ENCODE data around the gene PRAMEF18.
"Not testable (repeated sequence)": the region's sequence is repeated elsewhere in the genome, so short reads cannot be mapped to it uniquely, and the experiment has no call there.

PRAMEF18 gene

DNA sequence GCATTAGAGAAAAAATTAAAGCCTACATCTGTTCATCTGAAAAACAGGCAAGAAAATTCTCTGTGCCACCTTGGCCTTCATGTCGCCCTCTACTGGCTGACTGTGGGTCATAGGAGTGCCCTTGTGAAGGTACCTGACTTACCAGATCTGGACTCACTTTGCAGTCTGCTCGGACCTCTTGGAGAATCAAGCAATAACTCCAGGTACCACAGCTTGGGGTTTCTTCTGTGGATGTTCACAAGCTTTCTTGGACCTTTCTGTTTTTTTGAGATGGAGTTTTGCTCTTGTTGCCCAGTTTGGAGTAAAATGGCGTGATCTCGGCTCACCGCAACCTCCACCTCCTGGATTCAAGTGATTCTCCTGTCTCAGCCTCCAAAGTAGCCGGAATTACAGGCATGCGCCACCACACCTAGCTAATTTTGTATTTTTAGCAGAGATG lies 2.4 kb upstream of the PRAMEF18 start:
- Histone ChIP-seq H3K4me1 (ENCODE audit: insufficient read depth, low read length, severe bottlenecking) (no peaks in the 10 kb centered on the region), H2AFZ (ENCODE audit: low read length) (no peak overlapping the region), H3K9me3 (ENCODE audit: low read length) (no peaks in the 10 kb centered on the region), H3K27me3 (ENCODE audit: insufficient read depth, low read length) (no peaks in the 10 kb centered on the region), H3K9ac (ENCODE audit: low read length) (no peak overlapping the region), H3K9me2 (ENCODE audit: low read depth, low read length) (no peaks in the 10 kb centered on the region), H3K4me3 (ENCODE audit: low read depth, low read length, poor library complexity, severe bottlenecking) (no peak overlapping the region), H4K20me1 (ENCODE audit: insufficient read depth, low read length) (no peaks in the 10 kb centered on the region), H3F3A (ENCODE audit: insufficient read depth, low read length) (no peaks in the 10 kb centered on the region), H3K36me3 (ENCODE audit: insufficient read depth, low read length) (no peaks in the 10 kb centered on the region), H3K79me2 (ENCODE audit: insufficient read depth, low read length) (no peaks in the 10 kb centered on the region), H3K4me2 (ENCODE audit: low read length) (no peak overlapping the region), H3K27ac (ENCODE audit: low read depth, low read length, poor library complexity, severe bottlenecking) (no peak overlapping the region)
- no peak for TF ChIP-seq EZH2 (IDR thresholded peaks at IDR 0.05; ENCODE audit: borderline replicate concordance, low read length)
- TF ChIP-seq CTCF (IDR thresholded peaks at IDR 0.05; ENCODE audit: low read length), result peak; percentile 57

DNA sequence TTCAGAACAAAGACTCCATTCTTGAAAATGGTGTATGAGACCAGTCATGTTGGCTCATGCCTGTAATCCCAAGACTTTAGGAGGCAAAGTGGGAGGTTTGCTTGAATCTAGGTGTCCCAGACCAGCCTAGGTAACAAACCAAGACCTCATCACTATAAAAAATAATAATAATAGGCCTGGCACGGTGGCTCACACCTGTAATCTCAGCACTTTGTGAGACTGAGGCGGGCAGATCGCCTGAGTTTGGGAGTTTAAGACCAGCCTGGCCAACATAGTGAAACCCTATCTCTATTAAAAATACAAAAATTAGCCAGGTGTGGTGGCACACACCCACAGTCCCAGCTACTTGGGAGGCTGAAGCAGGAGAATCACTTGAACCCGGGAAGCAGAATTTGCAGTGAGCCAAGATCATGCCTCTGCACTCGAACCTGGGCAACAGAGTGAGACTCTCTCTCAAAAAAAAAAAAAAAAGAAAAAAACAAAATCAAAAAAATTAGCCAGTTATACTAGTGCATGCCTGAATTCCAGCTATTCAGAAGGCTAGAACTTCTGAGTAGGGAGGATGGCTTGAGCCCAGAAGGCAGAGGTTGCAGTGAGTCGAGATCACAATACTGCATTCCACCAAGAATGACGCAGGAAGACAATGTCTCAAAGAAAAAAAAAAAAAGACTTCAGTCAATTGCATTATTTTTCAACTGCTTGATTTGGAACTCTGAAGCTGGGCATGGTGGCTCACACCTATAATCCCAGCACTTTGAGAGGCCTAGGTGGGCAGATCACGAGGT lies 1.5 kb upstream of the PRAMEF18 start:
- not testable (repeated sequence) for H3K9me3 ChIP-seq (ENCODE audit: low read length); H3K27ac ChIP-seq (ENCODE audit: low read depth, low read length, poor library complexity, severe bottlenecking); H3K9me2 ChIP-seq (ENCODE audit: low read depth, low read length); H3K4me1 ChIP-seq (ENCODE audit: insufficient read depth, low read length, severe bottlenecking); H4K20me1 ChIP-seq (ENCODE audit: insufficient read depth, low read length); H3K4me2 ChIP-seq (ENCODE audit: low read length); H3K36me3 ChIP-seq (ENCODE audit: insufficient read depth, low read length); H2AFZ ChIP-seq (ENCODE audit: low read length); H3F3A ChIP-seq (ENCODE audit: insufficient read depth, low read length); H3K27me3 ChIP-seq (ENCODE audit: insufficient read depth, low read length); H3K9ac ChIP-seq (ENCODE audit: low read length); H3K79me2 ChIP-seq (ENCODE audit: insufficient read depth, low read length); H3K4me3 ChIP-seq (ENCODE audit: low read depth, low read length, poor library complexity, severe bottlenecking)

DNA sequence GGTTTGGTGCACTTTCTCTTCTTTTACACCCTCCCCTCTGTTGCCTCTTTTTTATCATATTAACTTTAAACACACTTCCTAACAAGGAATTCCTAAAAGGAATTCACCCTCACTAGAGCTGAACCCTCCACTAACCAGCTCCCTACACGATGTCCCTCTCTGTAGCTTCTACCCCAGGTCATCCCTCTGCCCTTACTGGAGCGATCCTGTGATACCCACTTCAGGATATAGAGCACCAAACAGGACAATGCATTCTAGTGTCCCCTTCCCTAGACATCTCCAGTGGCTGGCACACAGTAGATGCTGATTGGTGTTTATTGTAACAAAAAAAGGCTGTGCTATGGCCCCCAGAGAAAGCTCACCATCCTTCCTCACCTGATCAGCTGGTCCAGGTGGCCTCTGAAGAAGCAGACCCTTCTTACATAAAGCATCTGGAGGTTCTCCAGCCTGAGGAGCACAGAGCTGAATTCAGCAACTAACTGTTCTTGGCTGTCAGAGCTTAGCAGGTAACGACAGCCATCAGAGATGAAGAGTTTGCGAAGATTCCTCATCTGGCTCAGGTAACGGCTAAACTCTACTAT lies 1.4 kb downstream of the PRAMEF18 start:
- H4K20me1 ChIP-seq (ENCODE audit: insufficient read depth, low read length), result no peaks in the 10 kb centered on the region
- H3K4me2 ChIP-seq (ENCODE audit: low read length), result no peak overlapping the region
- H3K9ac ChIP-seq (ENCODE audit: low read length), result no peak overlapping the region
- no peak overlapping the region for H2AFZ ChIP-seq (ENCODE audit: low read length)
- H3F3A ChIP-seq (ENCODE audit: insufficient read depth, low read length), result no peaks in the 10 kb centered on the region
- H3K4me3 ChIP-seq (ENCODE audit: low read depth, low read length, poor library complexity, severe bottlenecking), result no peak overlapping the region
- no peaks in the 10 kb centered on the region for H3K9me2 ChIP-seq (ENCODE audit: low read depth, low read length)
- H3K79me2 ChIP-seq (ENCODE audit: insufficient read depth, low read length), result no peaks in the 10 kb centered on the region
- TF ChIP-seq EZH2 (IDR thresholded peaks at IDR 0.05; ENCODE audit: borderline replicate concordance, low read length) (no peak), CTCF (IDR thresholded peaks at IDR 0.05; ENCODE audit: low read length) (no peak)
- H3K4me1 ChIP-seq (ENCODE audit: insufficient read depth, low read length, severe bottlenecking), result no peaks in the 10 kb centered on the region
- no peaks in the 10 kb centered on the region for H3K27me3 ChIP-seq (ENCODE audit: insufficient read depth, low read length)
- H3K9me3 ChIP-seq (ENCODE audit: low read length), result no peaks in the 10 kb centered on the region
- H3K27ac ChIP-seq (ENCODE audit: low read depth, low read length, poor library complexity, severe bottlenecking), result no peak overlapping the region
- no peaks in the 10 kb centered on the region for H3K36me3 ChIP-seq (ENCODE audit: insufficient read depth, low read length)

DNA sequence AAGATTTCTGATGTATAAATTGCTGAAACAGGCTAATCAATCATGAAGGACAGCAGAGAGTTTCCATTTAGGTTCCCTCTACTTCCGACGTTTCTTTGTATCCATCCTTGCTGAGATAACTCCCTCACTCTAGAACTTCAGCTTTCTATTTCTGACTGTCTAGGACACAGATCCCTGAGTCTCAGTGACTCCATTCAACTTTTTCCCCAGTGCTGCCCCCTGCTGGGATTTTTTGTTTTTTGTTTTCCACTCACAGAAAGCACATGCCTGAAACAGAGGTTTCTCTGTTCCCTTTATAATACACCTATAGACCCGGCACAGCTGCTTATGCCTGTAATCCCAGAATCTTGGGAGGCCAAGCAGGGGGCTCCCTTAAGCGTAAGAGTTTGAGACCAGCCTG lies 3.2 kb downstream of the PRAMEF18 start:
- H3F3A ChIP-seq (ENCODE audit: insufficient read depth, low read length); H3K79me2 ChIP-seq (ENCODE audit: insufficient read depth, low read length); H3K4me3 ChIP-seq (ENCODE audit: low read depth, low read length, poor library complexity, severe bottlenecking); H3K9me2 ChIP-seq (ENCODE audit: low read depth, low read length); H3K27ac ChIP-seq (ENCODE audit: low read depth, low read length, poor library complexity, severe bottlenecking); H2AFZ ChIP-seq (ENCODE audit: low read length); H3K9ac ChIP-seq (ENCODE audit: low read length); H3K36me3 ChIP-seq (ENCODE audit: insufficient read depth, low read length); H4K20me1 ChIP-seq (ENCODE audit: insufficient read depth, low read length); H3K4me2 ChIP-seq (ENCODE audit: low read length); H3K9me3 ChIP-seq (ENCODE audit: low read length); H3K4me1 ChIP-seq (ENCODE audit: insufficient read depth, low read length, severe bottlenecking); H3K27me3 ChIP-seq (ENCODE audit: insufficient read depth, low read length): not testable (repeated sequence)

DNA sequence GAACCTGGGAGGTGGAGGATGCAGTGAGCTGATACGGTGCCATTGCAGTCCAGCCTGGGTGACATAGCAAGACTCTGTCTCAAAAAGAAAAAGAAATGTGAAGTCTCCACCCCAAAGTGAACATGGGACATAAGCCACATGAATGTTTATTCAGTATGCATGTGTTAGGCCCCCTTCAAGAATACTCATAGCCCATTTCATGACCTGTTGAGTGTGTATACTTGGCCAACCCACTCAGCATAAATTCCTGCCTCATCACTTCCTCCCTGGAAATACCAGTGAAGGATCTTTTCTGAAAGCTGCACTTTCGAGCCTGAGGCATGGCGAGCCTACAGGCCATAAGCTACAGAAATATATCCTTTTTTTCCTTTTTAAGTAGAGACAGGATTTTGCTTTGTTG lies 6.8 kb downstream of the PRAMEF18 start:
- H3K4me3 ChIP-seq (ENCODE audit: low read depth, low read length, poor library complexity, severe bottlenecking); H2AFZ ChIP-seq (ENCODE audit: low read length); H3K9me2 ChIP-seq (ENCODE audit: low read depth, low read length); H3K4me1 ChIP-seq (ENCODE audit: insufficient read depth, low read length, severe bottlenecking); H3K9ac ChIP-seq (ENCODE audit: low read length); H3K27me3 ChIP-seq (ENCODE audit: insufficient read depth, low read length); H4K20me1 ChIP-seq (ENCODE audit: insufficient read depth, low read length); H3K4me2 ChIP-seq (ENCODE audit: low read length); H3K9me3 ChIP-seq (ENCODE audit: low read length); H3K79me2 ChIP-seq (ENCODE audit: insufficient read depth, low read length); H3K27ac ChIP-seq (ENCODE audit: low read depth, low read length, poor library complexity, severe bottlenecking); H3K36me3 ChIP-seq (ENCODE audit: insufficient read depth, low read length); H3F3A ChIP-seq (ENCODE audit: insufficient read depth, low read length): not testable (repeated sequence)

DNA sequence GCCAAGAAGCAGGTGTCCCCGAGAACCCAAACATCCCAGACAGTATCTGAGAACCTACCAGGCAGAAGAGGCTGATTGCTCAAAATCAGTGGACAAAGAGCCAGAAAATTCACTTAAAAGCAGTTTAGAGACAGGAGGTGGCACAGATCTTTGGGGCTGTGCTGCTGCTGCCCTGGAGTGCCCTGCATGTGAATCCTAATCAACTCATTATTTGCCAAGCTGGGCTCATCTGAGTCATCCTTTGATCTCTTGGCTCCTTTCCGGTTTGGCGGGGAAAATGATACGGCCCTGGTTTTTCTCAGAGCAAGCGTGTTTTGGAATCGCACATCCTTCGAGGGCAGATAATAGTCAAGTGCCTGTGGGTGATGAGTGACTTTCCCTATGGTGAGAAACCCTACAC lies 9.3 kb downstream of the PRAMEF18 start:
- not testable (repeated sequence) for H4K20me1 ChIP-seq (ENCODE audit: insufficient read depth, low read length); H3K27ac ChIP-seq (ENCODE audit: low read depth, low read length, poor library complexity, severe bottlenecking); H3K4me2 ChIP-seq (ENCODE audit: low read length); H3K36me3 ChIP-seq (ENCODE audit: insufficient read depth, low read length); H2AFZ ChIP-seq (ENCODE audit: low read length); H3K4me3 ChIP-seq (ENCODE audit: low read depth, low read length, poor library complexity, severe bottlenecking); H3F3A ChIP-seq (ENCODE audit: insufficient read depth, low read length); H3K4me1 ChIP-seq (ENCODE audit: insufficient read depth, low read length, severe bottlenecking); H3K79me2 ChIP-seq (ENCODE audit: insufficient read depth, low read length); H3K9me2 ChIP-seq (ENCODE audit: low read depth, low read length); H3K27me3 ChIP-seq (ENCODE audit: insufficient read depth, low read length); H3K9ac ChIP-seq (ENCODE audit: low read length); H3K9me3 ChIP-seq (ENCODE audit: low read length)
